ENCODE measurements around the gene OR5V1. TPM values are rescaled to one million over a fixed set of nuclear protein-coding genes. Genes with fewer than 3 reads are reported as not detected.
"Not testable (repeated sequence)": the region's sequence is repeated elsewhere in the genome, so short reads cannot be mapped to it uniquely, and the experiment has no call there.

OR5V1 gene
- total RNA-seq, 2 experiments from 2014 or later = not detected

GRCh38 chr6:29332676-29333075, 36.0 kb downstream of the OR5V1 start:
- no peaks in the 10 kb centered on the region for H3K36me3 Mint-ChIP-seq (ENCODE audit: low read depth)
- ChIA-PET CTCF (no interaction called here), POLR2A (no interaction called here)
- no peak overlapping the region for H3K27ac Mint-ChIP-seq
- H3K9me3 Mint-ChIP-seq (ENCODE audit: insufficient read depth) = no peaks in the 10 kb centered on the region
- DNase-seq (no peak), ATAC-seq (no peak)
- peaks cover 10% of the 10 kb centered on the region for H3K27me3 Mint-ChIP-seq (ENCODE audit: low read depth)
- H3K4me1 Mint-ChIP-seq (ENCODE audit: low read depth) = no peaks in the 10 kb centered on the region
- H3K4me3 Mint-ChIP-seq = no peak overlapping the region

GRCh38 chr6:29325777-29326176, 42.9 kb downstream of the OR5V1 start:
- POLR2A ChIA-PET = no interaction called here
- CTCF ChIA-PET = no interaction called here

GRCh38 chr6:29323332-29323731, 45.3 kb downstream of the OR5V1 start:
- POLR2A ChIA-PET, H3K4me3 Mint-ChIP-seq: not testable (repeated sequence)

More at GRCh38 chr6:29325777-29326176, 42.9 kb downstream of the OR5V1 start:
- ATAC-seq = no peak
- H3K27ac Mint-ChIP-seq = no peak overlapping the region
- H3K9me3 Mint-ChIP-seq (ENCODE audit: insufficient read depth) = no peaks in the 10 kb centered on the region
- no peaks in the 10 kb centered on the region for H3K4me1 Mint-ChIP-seq (ENCODE audit: low read depth)
- peaks cover 11% of the 10 kb centered on the region for H3K27me3 Mint-ChIP-seq (ENCODE audit: low read depth)
- no peaks in the 10 kb centered on the region for H3K36me3 Mint-ChIP-seq (ENCODE audit: low read depth)
- no peak for DNase-seq
- H3K4me3 Mint-ChIP-seq = no peak overlapping the region

GRCh38 chr6:29319931-29320330, 48.7 kb downstream of the OR5V1 start:
- no peak overlapping the region for H3K4me3 Mint-ChIP-seq
- H3K36me3 Mint-ChIP-seq (ENCODE audit: low read depth) = no peaks in the 10 kb centered on the region
- H3K27ac Mint-ChIP-seq = no peak overlapping the region
- no peaks in the 10 kb centered on the region for H3K4me1 Mint-ChIP-seq (ENCODE audit: low read depth)
- DNase-seq (no peak), ATAC-seq (no peak)
- H3K27me3 Mint-ChIP-seq (ENCODE audit: low read depth) = peaks cover 5% of the 10 kb centered on the region
- CTCF ChIA-PET = no interaction called here
- H3K9me3 Mint-ChIP-seq (ENCODE audit: insufficient read depth) = no peaks in the 10 kb centered on the region
- POLR2A ChIA-PET = no interaction called here

More at GRCh38 chr6:29323332-29323731, 45.3 kb downstream of the OR5V1 start:
- ATAC-seq; CTCF ChIA-PET; H3K4me1 Mint-ChIP-seq (ENCODE audit: low read depth); H3K27ac Mint-ChIP-seq; H3K9me3 Mint-ChIP-seq (ENCODE audit: insufficient read depth); H3K27me3 Mint-ChIP-seq (ENCODE audit: low read depth); H3K36me3 Mint-ChIP-seq (ENCODE audit: low read depth); DNase-seq: not testable (repeated sequence)

Other genes with a start within 250 kb of the OR5V1 start
- not detected for gene OR2J2, start 198.0 kb downstream of the OR5V1 start, total RNA-seq
- gene OR14J1, start 67.2 kb downstream of the OR5V1 start, total RNA-seq = not detected
- not detected for gene OR12D3, start 6.4 kb upstream of the OR5V1 start, total RNA-seq
- gene OR12D2, start 26.8 kb upstream of the OR5V1 start, total RNA-seq = not detected
- not detected for gene OR12D1, start 46.1 kb upstream of the OR5V1 start, total RNA-seq
- gene OR10C1, start 70.4 kb upstream of the OR5V1 start, total RNA-seq = not detected
- not detected for gene OR11A1, start 88.2 kb upstream of the OR5V1 start, total RNA-seq
- not detected for gene OR2H1, start 88.3 kb upstream of the OR5V1 start, total RNA-seq
- not detected for gene MAS1L, start 119.1 kb upstream of the OR5V1 start, total RNA-seq
- gene UBD, start 190.9 kb upstream of the OR5V1 start, total RNA-seq = not detected
- gene OR2H2, start 216.3 kb upstream of the OR5V1 start, total RNA-seq = not detected